Spleen (tissue), 11 donors: Measurements from ENCODE around the gene CNTNAP5. TPM values are rescaled to one million over a fixed set of nuclear protein-coding genes. Genes with fewer than 3 reads are reported as not detected.

Experiments used
- DNase-seq: peaks from one replicate; pipeline ENCODE4 v3.0.0-alpha.2; 2020
- H3K27ac ChIP-seq, 8 donors: fragments of 200-600 bp; sonication (generic) in 7 of 8; 1 replicate in 4 of 8; 2 replicates in 4 of 8; pipeline versions ENCODE4 v1.5.0 to v1.8.0; 2016 to 2021; ENCODE audit warnings: inconsistent platforms in 4 of 8, mild to moderate bottlenecking in 4 of 8, moderate library complexity in 1 of 8
- H3K27me3 ChIP-seq, 7 donors: fragments of 200-600 bp; sonication (generic) in 6 of 7; replicated peaks in 1 of 7; 1 replicate in 4 of 7; 2 replicates in 3 of 7; pipeline versions ENCODE4 v1.5.0 to v1.8.0; 2016 to 2021; ENCODE audit warnings: inconsistent platforms in 3 of 7, mild to moderate bottlenecking in 1 of 7
- H3K36me3 ChIP-seq, 6 donors: fragments of 200-600 bp; sonication (generic) in 5 of 6; 1 replicate in 4 of 6; 2 replicates in 2 of 6; pipeline versions ENCODE4 v1.5.0 to v1.8.0; 2016 to 2021; ENCODE audit warnings: inconsistent platforms in 2 of 6
- H3K4me1 ChIP-seq, 6 donors: fragments of 200-600 bp; sonication (generic) in 5 of 6; 1 replicate in 3 of 6; 2 replicates in 3 of 6; pipeline versions ENCODE4 v1.5.0 to v1.8.0; 2016 to 2021; ENCODE audit warnings: inconsistent platforms in 3 of 6
- H3K4me3 ChIP-seq, 8 donors: fragments of 200-600 bp; sonication (generic) in 7 of 8; 1 replicate in 4 of 8; 2 replicates in 4 of 8; pipeline versions ENCODE4 v1.5.0 to v1.8.0; 2016 to 2021; ENCODE audit warnings: inconsistent platforms in 4 of 8, mild to moderate bottlenecking in 4 of 8, moderate library complexity in 2 of 8
- H3K9me3 ChIP-seq, 8 donors: fragments of 200-600 bp; sonication (generic) in 7 of 8; 1 replicate in 4 of 8; 2 replicates in 4 of 8; pipeline versions ENCODE4 v1.5.0 to v1.8.0; 2016 to 2021; ENCODE audit warnings: inconsistent platforms in 4 of 8
- CTCF ChIP-seq, 11 experiments: fragments of 200-600 bp in 7 of 11; fragments of 450-650 bp in 4 of 11; sonication (generic) in 4 of 11; IDR thresholded peaks in 8 of 11; conservative IDR thresholded peaks in 3 of 11; 1 replicate in 7 of 11; 2 replicates in 4 of 11; pipeline versions ENCODE4 v1.4.0 to v1.8.0; 2016 to 2021; ENCODE audit warnings: antibody characterized with exemption in 11 of 11, inconsistent platforms in 4 of 11, mild to moderate bottlenecking in 1 of 11
- POLR2A ChIP-seq, 3 donors: fragments of 450-650 bp; IDR thresholded peaks; one replicate each; pipeline ENCODE4 v1.5.1; 2017; ENCODE audit warnings: antibody characterized with exemption in 3 of 3, mild to moderate bottlenecking in 1 of 3
- POLR2AphosphoS5 ChIP-seq, 3 donors: sonication (generic); formaldehyde crosslinking; IDR thresholded peaks; one replicate each; pipeline ENCODE4 v1.5.1; 2017; ENCODE audit warnings: antibody characterized with exemption in 3 of 3
- WGBS, 5 donors: extraction: QIAGEN DNeasy Blood & Tissue Kit in 3 of 5; methylation state at CpG; one replicate each; pipeline versions ENCODE4 v1.1.5 to v1.1.7; 2013 to 2018; 5-methylcytosine and 5-hydroxymethylcytosine counted together
- intact Hi-C: fragments of 100-400 bp; cut with DNase I; formaldehyde crosslinking; loops from one replicate; pipeline ENCODE4 v1.15.0; 2023; ENCODE audit warnings: low total_unique reads
- polyA plus RNA-seq, 3 donors: library from polyadenylated mRNA; stranded (reverse); fragments of 200-250 nt; gene quantifications; one replicate each; pipeline ENCODE4 v1.2.1, GENCODE V29; 2013
- small RNA-seq, 4 donors: library from RNA; depleted of rRNA; stranded (forward); fragments of <200 nt; gene quantifications; one replicate each; pipeline ENCODE3, GENCODE V24; 2016
- total RNA-seq, 7 donors: library from RNA; depleted of rRNA in 3 of 7; stranded (reverse); fragments of >200 nt in 3 of 7; fragmentation: NEBNext Ultra II Directional in 4 of 7; extraction: Animal tissue kit (Norgen Biotek cat#: 25700) in 4 of 7; gene quantifications; one replicate each; pipeline versions ENCODE4 v1.1.0 to v1.2.1, GENCODE V29; 2016 to 2021
- donor health status: healthy with polysubstance abuse.
- donor health status: DM: no; HTN: no; CAD: no; lungs with moderate emphysema.
- donor health status: DM: no; HTN: no; CAD: no.
- donor health status: Bipolar disorder and iron deficiency.
- donor health status: healthy.
- donor health status: DM: no; HTN: no; CAD: no.
- donor health status: DM: yes; HTN: yes; CAD: no.

CNTNAP5 gene
- total and polyA plus RNA-seq, 10 donors = 0.18 TPM; not detected in 9

- WGBS, 5 donors = 65 to 88% (median 72%) methylated on average over 1 of the region's 1 CpG
- DNase-seq = no peak
- Histone ChIP-seq H3K4me3 (no peak overlapping the region), H3K36me3 (no peaks in the 10 kb centered on the region), H3K27me3 (no peaks in the 10 kb centered on the region), H3K4me1 (no peaks in the 10 kb centered on the region), H3K9me3 (peaks cover 0 to 7% (median 0%) of the 10 kb centered on the region in 8 donors), H3K27ac (no peak overlapping the region)
- intact Hi-C loops = no loop called here
- TF ChIP-seq CTCF (IDR thresholded peaks at IDR 0.05 in 8 of 11, conservative IDR thresholded peaks at IDR 0.05 in 3 of 11) = no peak
- TF ChIP-seq POLR2A (IDR thresholded peaks at IDR 0.05) = no peak
- TF ChIP-seq POLR2AphosphoS5 (IDR thresholded peaks at IDR 0.05) = no peak
Measured at GRCh38 chr2:124959581-124959980, 934.5 kb downstream of the CNTNAP5 start.

- TF ChIP-seq POLR2AphosphoS5 (IDR thresholded peaks at IDR 0.05) = no peak
- TF ChIP-seq CTCF (IDR thresholded peaks at IDR 0.05 in 8 of 11, conservative IDR thresholded peaks at IDR 0.05 in 3 of 11) = no peak
- TF ChIP-seq POLR2A (IDR thresholded peaks at IDR 0.05) = no peak
- Histone ChIP-seq H3K36me3 (no peaks in the 10 kb centered on the region), H3K9me3 (peaks cover 0 to 7% (median 0%) of the 10 kb centered on the region in 8 donors), H3K4me1 (no peaks in the 10 kb centered on the region), H3K4me3 (no peak overlapping the region), H3K27me3 (no peaks in the 10 kb centered on the region), H3K27ac (no peak overlapping the region)
- WGBS, 5 donors = 77 to 89% (median 79%) methylated on average over 4 of the region's 4 CpGs
- intact Hi-C loops = no loop called here
- no peak for DNase-seq
Measured at GRCh38 chr2:124961132-124961531, 936.0 kb downstream of the CNTNAP5 start.

Small RNA genes lying within 50 kb of the gene (small RNA-seq; reads per million reads assigned to genes)
- gene AC019159.1 (0 reads per million in 4 donors), gene MTND5P22 (0 reads per million in 4 donors), gene RNA5SP102 (0 reads per million in 4 donors)
